Dedifferentiated amniotic fluid mesenchymal stem cell (primary cell): Measurements from ENCODE around the gene TEX14.
"Not testable (repeated sequence)": the region's sequence is repeated elsewhere in the genome, so short reads cannot be mapped to it uniquely, and the experiment has no call there.

Experiments used
- DNase-seq: peaks from one replicate; pipeline ENCODE4 v3.0.0-alpha.2; 2016; ENCODE audit errors: extremely low spot score

Gene TEX14

GRCh38 chr17:58688521-58688920, 3.3 kb downstream of the TEX14 start:
- DNase-seq = no peak

GRCh38 chr17:58686980-58687379, 4.9 kb downstream of the TEX14 start:
- DNase-seq = no peak

GRCh38 chr17:58684462-58684861, 7.4 kb downstream of the TEX14 start:
- not testable (repeated sequence) for DNase-seq

- no peak for DNase-seq
These were observed 7.8 kb downstream of the TEX14 start for GRCh38 chr17:58684003-58684402.

- DNase-seq = no peak
These were observed 11.8 kb downstream of the TEX14 start for GRCh38 chr17:58680038-58680369.

GRCh38 chr17:58679263-58680037, 12.4 kb downstream of the TEX14 start:
- no peak for DNase-seq

GRCh38 chr17:58678287-58678686, 13.6 kb downstream of the TEX14 start:
- not testable (repeated sequence) for DNase-seq

- no peak for DNase-seq
These were observed 14.5 kb downstream of the TEX14 start for GRCh38 chr17:58677194-58677880.

- no peak for DNase-seq
These were observed 19.9 kb downstream of the TEX14 start for GRCh38 chr17:58671969-58672368.

- DNase-seq = no peak
These were observed 22.0 kb downstream of the TEX14 start for GRCh38 chr17:58669853-58670252.

- DNase-seq = no peak
These were observed 23.3 kb downstream of the TEX14 start for GRCh38 chr17:58668598-58668935.

- no peak for DNase-seq
These were observed 23.8 kb downstream of the TEX14 start for GRCh38 chr17:58667934-58668597.

GRCh38 chr17:58666858-58667267, 25.0 kb downstream of the TEX14 start:
- peak; percentile 18 for DNase-seq

- no peak for DNase-seq
These were observed 25.6 kb downstream of the TEX14 start for GRCh38 chr17:58665946-58666857.

- no peak for DNase-seq
These were observed 27.5 kb downstream of the TEX14 start for GRCh38 chr17:58664302-58664701.

GRCh38 chr17:58661499-58661898, 30.3 kb downstream of the TEX14 start:
- DNase-seq = no peak

GRCh38 chr17:58660621-58661020, 31.2 kb downstream of the TEX14 start:
- no peak for DNase-seq

- not testable (repeated sequence) for DNase-seq
These were observed 32.1 kb downstream of the TEX14 start for GRCh38 chr17:58659714-58660084.

- DNase-seq = peak; percentile 79
These were observed 32.8 kb downstream of the TEX14 start for GRCh38 chr17:58658804-58659713.

GRCh38 chr17:58657962-58658803, 33.7 kb downstream of the TEX14 start:
- not testable (repeated sequence) for DNase-seq
